Measurements from ENCODE around the gene HOXA2.

HOXA2 gene

GRCh38 chr7:27134392-27134791 lies 31.9 kb upstream of the HOXA2 start:
- no peak overlapping the region for H3K4me3 ChIP-seq (ENCODE audit: low read length)
- TF ChIP-seq ZNF274 (IDR thresholded peaks at IDR 0.05; ENCODE audit: low read depth, low read length) = no peak

DNA sequence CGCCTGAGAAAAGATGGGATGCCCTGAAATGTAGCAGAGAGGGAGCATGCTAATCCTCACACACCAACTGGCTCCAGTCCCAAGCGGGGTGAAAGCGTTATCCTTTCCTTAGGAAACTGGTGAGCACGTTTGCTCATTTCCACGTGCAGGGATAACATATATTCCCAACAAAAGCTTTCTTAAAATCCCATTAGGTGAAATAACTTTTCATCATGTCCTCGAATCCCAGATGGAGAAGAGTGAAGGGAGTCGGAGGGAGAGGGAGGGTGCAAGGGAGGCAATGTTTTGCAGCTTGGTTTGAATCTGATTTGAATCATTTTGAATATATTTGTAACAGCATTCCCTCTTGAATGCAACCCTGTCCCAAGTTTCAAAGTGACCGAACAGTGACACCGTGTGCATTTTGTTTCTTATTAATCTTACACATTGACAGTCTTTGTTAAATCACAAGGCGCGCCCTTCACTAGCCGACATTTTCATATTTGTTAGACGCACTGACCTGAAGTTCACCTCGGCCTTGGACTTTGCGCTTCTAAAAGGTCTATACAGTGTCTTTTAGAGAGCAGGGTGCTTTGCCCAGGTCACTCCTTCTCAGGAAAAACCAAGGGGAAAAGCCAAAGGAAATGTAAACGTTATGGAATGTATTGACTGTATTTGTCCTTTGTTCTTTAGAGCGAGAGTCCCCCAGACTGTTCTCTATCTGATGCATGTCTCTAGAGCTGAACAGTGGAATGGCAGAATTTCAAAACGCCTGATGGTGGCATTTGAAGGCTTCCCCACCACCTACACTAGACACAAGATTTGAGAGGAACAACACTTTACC lies 31.1 kb upstream of the HOXA2 start:
- no peak overlapping the region for H3K4me3 ChIP-seq (ENCODE audit: low read length)
- TF ChIP-seq ZNF274 (IDR thresholded peaks at IDR 0.05; ENCODE audit: low read depth, low read length) = no peak

DNA sequence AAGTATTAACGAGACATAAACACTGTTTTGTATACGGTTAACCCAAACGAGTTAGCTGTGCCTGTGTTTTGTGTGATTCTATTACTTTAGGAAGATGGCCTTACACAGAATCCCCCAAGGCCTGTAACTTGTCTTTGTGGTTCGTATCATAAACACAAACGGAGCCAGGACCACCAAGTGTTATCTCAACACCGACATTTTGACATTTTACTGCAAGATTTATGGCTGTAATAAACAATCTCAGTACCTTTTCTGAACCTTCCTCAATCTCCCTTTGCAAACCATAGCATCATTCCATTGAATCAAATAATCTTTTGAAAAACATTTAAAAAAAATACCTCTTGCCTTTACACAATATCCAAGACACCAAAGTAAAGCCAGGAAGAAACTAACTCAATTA lies 30.5 kb upstream of the HOXA2 start:
- no peak for TF ChIP-seq ZNF274 (IDR thresholded peaks at IDR 0.05; ENCODE audit: low read depth, low read length)
- H3K4me3 ChIP-seq (ENCODE audit: low read length) = no peak overlapping the region

DNA sequence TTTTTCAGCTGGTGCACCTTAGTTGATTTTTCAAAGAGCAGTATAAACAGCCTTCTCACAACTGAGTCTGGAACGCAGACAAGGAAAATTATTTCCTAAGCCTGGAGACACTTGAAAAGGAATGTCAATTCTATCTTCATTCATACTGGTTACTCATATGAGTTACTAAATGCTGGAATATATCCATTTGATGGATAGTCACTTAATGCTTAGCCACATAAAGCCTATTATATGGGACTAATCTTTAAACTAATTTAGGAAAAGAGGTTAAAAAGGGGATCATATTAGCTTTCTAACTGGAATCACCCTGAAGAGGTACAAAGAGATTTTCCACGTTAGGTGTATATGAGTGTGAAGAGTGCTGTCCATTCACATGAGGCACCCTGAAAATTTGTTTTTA lies 29.7 kb upstream of the HOXA2 start:
- H3K4me3 ChIP-seq (ENCODE audit: low read length) = no peak overlapping the region
- TF ChIP-seq ZNF274 (IDR thresholded peaks at IDR 0.05; ENCODE audit: low read depth, low read length) = no peak

DNA sequence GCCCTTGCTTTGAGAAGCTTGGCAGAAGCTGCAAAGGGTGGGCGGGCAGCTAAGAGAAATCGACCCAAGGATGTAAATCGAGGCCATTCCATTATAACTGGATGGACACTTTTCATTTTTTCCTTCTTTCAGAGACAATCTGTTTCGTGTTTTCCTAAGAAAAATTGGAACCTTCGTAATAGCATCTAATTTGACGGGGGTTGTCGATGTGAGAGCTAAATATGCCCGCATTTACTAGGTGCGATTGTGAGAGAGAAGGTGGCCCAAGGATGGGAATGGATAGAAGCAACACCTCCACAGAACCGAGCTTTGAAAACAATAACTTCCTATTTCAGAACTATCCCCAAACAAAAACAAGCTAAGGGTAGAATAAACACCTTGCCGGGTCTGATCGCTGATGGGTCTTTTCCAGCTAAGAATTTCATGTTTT lies 28.9 kb upstream of the HOXA2 start:
- no peak for TF ChIP-seq ZNF274 (IDR thresholded peaks at IDR 0.05; ENCODE audit: low read depth, low read length)
- H3K4me3 ChIP-seq (ENCODE audit: low read length) = no peak overlapping the region

- H3K4me3 ChIP-seq (ENCODE audit: low read length) = peak within 1 kb of the TSS; percentile 39
- no peak for TF ChIP-seq ZNF274 (IDR thresholded peaks at IDR 0.05; ENCODE audit: low read depth, low read length)
Measured at GRCh38 chr7:27130540-27131389, 28.3 kb upstream of the HOXA2 start, which contains the start of gene HOXA4. TSS of gene HOXA4 (minus strand) at chr7:27130757. CDS start at chr7:27130733, 24 bp downstream.

GRCh38 chr7:27129729-27130539 lies 27.5 kb upstream of the HOXA2 start:
- H3K4me3 ChIP-seq (ENCODE audit: low read length) = peak overlapping the region; percentile 21; the same call in 1 of the 2 replicates
- TF ChIP-seq ZNF274 (IDR thresholded peaks at IDR 0.05; ENCODE audit: low read depth, low read length) = no peak

DNA sequence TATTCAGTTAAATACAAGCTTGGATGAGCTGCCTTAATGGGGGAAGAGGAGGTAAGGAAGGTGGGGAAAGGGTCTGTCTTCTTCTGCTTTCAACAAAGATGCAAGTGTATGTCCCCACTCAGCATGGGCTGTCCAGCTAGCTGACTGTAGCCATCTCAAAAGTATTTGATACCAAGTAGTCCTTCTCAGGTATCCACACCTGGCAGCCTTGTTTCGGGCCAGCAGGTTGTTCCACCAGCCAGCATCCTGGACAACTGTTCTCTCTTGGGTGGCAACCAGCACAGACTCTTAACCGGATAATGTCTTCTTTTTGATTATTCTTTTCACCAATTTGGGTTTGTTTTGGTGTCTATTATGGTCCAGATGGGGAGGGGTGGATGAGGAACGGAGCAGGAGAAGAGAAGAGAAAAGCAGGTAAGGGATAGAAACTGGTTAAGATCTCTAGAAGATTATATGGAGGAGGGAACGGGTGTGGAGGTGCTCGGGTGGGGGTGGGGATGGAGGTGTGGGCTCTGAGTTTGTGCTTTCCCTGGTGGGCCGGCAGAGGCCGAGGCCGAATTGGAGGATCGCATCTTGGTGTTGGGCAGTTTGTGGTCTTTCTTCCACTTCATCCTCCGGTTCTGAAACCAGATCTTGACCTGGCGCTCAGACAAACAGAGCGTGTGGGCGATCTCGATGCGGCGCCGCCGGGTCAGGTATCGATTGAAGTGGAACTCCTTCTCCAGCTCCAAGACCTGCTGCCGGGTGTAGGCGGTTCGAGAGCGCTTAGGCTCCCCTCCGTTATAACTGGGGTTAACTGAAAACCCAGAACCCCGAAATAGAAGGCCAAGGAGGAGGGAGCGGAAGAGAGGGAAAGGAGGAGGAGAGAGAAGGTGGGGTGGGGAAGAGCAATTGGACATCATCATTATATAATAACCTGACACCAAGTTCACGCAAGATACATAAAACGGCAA lies 26.6 kb upstream of the HOXA2 start:
- no peak for TF ChIP-seq ZNF274 (IDR thresholded peaks at IDR 0.05; ENCODE audit: low read depth, low read length)
- H3K4me3 ChIP-seq (ENCODE audit: low read length) = no peak overlapping the region

- no peak overlapping the region for H3K4me3 ChIP-seq (ENCODE audit: low read length)
- no peak for TF ChIP-seq ZNF274 (IDR thresholded peaks at IDR 0.05; ENCODE audit: low read depth, low read length)
Measured at GRCh38 chr7:27128034-27128433, 25.6 kb upstream of the HOXA2 start.

DNA sequence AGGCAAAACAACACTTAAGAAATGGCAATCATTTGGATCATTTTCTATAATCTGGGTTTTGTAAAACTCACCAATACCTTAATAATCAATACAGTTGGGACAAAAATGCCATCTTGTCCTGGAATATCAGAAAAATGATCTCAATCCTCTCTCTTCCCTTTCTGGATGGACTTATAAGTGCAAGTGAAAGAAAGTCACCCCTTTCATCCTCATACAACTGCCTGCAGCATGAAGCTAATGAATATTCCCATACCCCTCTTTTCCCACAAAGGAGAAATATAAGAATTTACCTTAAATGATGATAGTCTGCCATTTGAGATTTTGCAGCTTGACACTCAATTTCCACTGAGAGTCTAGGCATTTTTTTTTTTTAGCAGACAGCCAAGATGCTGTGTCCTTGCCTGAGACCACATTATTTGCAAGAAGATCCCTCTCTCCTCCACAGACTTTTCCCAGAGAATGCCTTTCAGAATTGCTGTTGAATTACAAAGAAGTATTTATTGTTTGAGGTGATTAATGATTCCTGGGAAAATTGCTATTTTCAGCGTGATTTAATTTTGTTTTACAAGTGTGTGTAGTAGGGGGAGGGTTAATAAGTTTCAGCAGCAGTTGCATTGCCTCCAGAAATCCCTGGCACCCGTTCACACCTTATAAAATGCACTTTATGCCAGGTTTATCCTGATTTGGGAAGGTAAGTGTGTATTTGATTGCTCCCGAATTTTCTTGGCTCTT lies 24.3 kb upstream of the HOXA2 start:
- no peak overlapping the region for H3K4me3 ChIP-seq (ENCODE audit: low read length)
- no peak for TF ChIP-seq ZNF274 (IDR thresholded peaks at IDR 0.05; ENCODE audit: low read depth, low read length)

DNA sequence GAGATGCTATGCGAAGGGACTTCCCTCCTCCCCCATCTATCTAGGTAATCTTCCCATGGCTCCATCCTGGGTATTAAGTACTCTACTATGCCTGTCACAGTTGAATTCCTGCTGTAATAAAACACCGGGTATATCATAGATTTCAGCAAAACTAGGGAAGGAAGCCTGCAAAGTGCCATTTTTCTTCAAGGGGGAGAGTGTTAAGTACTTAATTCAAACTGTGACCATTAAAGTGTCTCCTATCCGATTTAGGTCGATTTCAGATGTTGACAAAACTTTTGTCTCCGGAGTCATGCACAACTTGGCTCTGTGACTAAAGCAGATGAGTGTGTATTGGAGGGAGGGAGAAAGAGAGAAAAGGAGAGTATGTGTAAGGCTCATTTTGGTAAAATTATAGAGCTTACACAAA lies 23.5 kb upstream of the HOXA2 start:
- no peak overlapping the region for H3K4me3 ChIP-seq (ENCODE audit: low read length)
- TF ChIP-seq ZNF274 (IDR thresholded peaks at IDR 0.05; ENCODE audit: low read depth, low read length) = no peak

DNA sequence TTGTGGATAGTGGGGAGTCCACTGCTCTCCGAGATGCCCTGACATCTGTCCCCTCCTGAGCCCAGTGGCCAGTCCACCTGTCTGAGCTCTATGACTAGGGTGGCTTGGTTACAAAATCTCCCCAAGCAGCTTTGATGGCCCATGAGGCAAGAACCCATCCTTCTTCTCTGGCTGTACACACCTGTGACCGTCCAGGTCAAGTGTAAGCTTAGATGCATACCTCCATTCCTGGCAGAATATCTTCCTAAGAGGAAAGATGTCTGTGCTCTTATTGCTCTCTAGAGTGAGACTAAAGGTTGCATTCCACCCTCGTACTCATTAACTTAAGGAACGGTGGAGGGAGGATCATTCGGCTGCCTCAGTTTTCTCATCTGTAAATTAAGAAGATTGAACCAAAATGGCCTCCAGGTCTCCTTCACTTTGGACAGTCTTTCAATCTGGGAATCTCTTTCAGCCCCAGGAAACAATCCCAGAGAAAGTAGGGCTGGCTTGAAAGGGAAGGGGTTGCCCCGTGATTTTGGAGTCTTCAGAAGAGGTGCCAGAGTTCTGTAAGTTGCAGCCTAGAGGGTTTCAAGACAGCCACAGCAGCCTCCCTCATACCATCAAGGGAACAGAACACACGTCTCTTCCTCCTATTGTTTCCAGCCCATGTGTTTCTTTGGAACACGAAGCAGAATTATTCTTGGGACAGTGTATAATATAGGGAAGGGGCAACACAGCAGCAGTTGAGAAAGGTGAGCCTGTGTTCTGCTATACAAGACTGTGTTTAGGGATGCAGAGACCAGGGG lies 22.6 kb upstream of the HOXA2 start:
- TF ChIP-seq ZNF274 (IDR thresholded peaks at IDR 0.05; ENCODE audit: low read depth, low read length) = no peak
- no peak overlapping the region for H3K4me3 ChIP-seq (ENCODE audit: low read length)
